ENCODE measurements around the gene KLF7. TPM values are rescaled to one million over a fixed set of nuclear protein-coding genes. Genes with fewer than 3 reads are reported as not detected.

KLF7 gene
- total RNA-seq (2014; rRNA removed; shearing (Covaris generic)) (0.08 TPM in 1 of 2 replicates, not detected in the other), total RNA-seq (2022) (0.35 TPM in 1 of 2 replicates, not detected in the other), Bru-seq, nascent RNA (percentile 14 among the genes with signal in this experiment), BruChase-seq, experiment 1, labeled RNA remaining after a 6-hour chase (percentile 11 among the genes with signal in this experiment), BruChase-seq, experiment 2, labeled RNA remaining after a 2-hour chase (percentile 17 among the genes with signal in this experiment)
- long read RNA-seq = 0 reads

DNA sequence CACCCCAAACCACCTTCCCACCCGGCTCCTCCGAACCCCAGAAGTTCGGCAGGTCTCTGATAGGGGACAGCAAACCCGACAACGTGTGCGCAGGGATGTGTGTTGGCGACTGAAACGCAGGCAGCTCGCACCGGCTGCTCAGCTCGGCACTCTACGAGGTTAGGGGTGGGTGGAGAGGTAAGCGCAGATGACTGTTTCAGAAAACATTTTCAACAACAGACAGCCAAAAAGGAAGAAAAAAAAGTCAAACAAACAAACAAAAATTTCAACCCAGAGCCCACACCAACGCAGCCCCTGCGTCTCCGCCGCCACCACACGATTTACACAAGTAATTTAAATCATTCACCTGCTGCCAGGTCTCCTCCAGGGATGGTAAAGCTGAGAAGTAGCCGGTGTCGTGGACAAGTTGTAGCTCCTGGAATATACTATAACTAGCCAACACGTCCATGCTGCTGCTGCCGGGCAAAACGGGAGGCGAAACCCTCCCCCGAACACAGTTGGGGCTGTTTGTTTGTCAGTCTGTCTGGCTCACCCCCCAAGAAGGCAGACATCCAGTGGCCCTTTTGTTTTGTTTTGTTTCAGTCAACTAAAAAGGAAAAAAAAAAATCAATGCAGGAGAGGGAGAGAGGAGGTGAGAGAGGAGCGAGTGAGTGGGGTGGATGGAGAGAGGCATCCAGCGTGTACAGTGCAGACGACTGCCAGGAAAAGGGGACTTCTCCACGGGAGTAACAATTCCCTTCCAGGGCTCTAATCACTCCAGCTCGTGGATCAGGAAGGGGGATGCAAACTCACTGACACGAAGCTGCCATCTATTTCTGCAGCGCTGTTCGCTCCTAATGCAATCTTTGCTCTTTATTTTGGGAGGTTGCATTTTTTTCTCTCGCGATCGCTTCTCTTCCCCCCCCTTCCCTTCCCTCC, at the start of gene KLF7:
Gene KLF7, minus strand, starts transcription at position 828 of the 918 bp plus-strand sequence. Its CDS starts 380 bp downstream, at position 448.
- Histone ChIP-seq H3K4me1 (ENCODE audit: insufficient read depth, low read length, poor library complexity, severe bottlenecking) (no peaks in the 10 kb centered on the region), H3K9me2 (ENCODE audit: insufficient read depth, low read length) (no peaks in the 10 kb centered on the region), H3K9me3 (ENCODE audit: low read length) (no peaks in the 10 kb centered on the region), H2AFZ (ENCODE audit: low read length) (no peak within 1 kb of the TSS), H3K36me3 (ENCODE audit: insufficient read depth, low read length) (no peaks in the 10 kb centered on the region), H4K20me1 (ENCODE audit: insufficient read depth, low read length) (no peaks in the 10 kb centered on the region), H3K27ac (ENCODE audit: low read depth, low read length, poor library complexity, severe bottlenecking) (no peak within 1 kb of the TSS), H3K4me3 (ENCODE audit: low read depth, low read length, poor library complexity, severe bottlenecking) (no peak within 1 kb of the TSS), H3K79me2 (ENCODE audit: insufficient read depth, low read depth, low read length) (no peaks in the 10 kb centered on the region), H3K4me2 (ENCODE audit: low read length) (no peak within 1 kb of the TSS)
- DNase-seq (ENCODE audit: low spot score) = no peak
- no peak for TF ChIP-seq EZH2phosphoT487 (IDR thresholded peaks at IDR 0.05; ENCODE audit: borderline replicate concordance, low read depth, low read length)
- TF ChIP-seq, protein P1, sequence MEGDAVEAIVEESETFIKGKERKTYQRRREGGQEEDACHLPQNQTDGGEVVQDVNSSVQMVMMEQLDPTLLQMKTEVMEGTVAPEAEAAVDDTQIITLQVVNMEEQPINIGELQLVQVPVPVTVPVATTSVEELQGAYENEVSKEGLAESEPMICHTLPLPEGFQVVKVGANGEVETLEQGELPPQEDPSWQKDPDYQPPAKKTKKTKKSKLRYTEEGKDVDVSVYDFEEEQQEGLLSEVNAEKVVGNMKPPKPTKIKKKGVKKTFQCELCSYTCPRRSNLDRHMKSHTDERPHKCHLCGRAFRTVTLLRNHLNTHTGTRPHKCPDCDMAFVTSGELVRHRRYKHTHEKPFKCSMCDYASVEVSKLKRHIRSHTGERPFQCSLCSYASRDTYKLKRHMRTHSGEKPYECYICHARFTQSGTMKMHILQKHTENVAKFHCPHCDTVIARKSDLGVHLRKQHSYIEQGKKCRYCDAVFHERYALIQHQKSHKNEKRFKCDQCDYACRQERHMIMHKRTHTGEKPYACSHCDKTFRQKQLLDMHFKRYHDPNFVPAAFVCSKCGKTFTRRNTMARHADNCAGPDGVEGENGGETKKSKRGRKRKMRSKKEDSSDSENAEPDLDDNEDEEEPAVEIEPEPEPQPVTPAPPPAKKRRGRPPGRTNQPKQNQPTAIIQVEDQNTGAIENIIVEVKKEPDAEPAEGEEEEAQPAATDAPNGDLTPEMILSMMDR (conservative IDR thresholded peaks at IDR 0.05; ENCODE audit: low read length) = no peak
- intact Hi-C loops (cut with micrococcal nuclease; ENCODE audit: unreplicated experiment) = no loop called here
- BruUV-seq (replicated peaks) = no TSS peak
- POLR2A ChIA-PET = interaction anchor here (0.8 kb wide), 1 partner anchor 167 kb away, joined by 3 read pairs; no protein-coding TSS in a partner anchor
- CTCF ChIA-PET (ENCODE audit: unreplicated experiment) = interaction anchor here (0.6 kb wide), 1 partner anchor 332 kb away, joined by 3 read pairs; no protein-coding TSS in a partner anchor

DNA sequence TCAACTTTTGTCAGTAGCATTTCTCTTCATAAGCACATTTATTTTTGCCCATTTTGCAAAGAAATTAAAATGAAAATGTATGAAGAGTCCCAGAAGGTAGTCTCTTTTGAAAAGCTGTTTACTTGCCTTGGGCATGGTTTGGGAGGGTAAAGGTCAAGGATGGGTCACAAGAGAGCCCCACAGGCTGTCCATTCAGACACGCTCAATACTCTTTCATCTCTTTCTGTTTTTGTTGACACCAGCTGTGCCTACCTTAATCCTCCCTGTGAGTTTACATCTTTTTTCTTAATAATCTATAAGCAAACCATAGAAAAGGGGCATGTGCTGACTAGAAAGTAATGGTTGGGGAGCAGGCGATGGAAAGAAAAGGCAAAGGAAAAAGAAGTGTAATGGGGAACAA, 49.6 kb upstream of the KLF7 start:
- TF ChIP-seq, protein P1 (conservative IDR thresholded peaks at IDR 0.05; ENCODE audit: low read length) = no peak
- TF ChIP-seq EZH2phosphoT487 (IDR thresholded peaks at IDR 0.05; ENCODE audit: borderline replicate concordance, low read depth, low read length) = no peak
- Histone ChIP-seq H3K9me2 (ENCODE audit: insufficient read depth, low read length) (no peaks in the 10 kb centered on the region), H4K20me1 (ENCODE audit: insufficient read depth, low read length) (no peaks in the 10 kb centered on the region), H3K4me3 (ENCODE audit: low read depth, low read length, poor library complexity, severe bottlenecking) (no peak overlapping the region), H3K9me3 (ENCODE audit: low read length) (no peaks in the 10 kb centered on the region), H3K27ac (ENCODE audit: low read depth, low read length, poor library complexity, severe bottlenecking) (no peak overlapping the region), H3K4me1 (ENCODE audit: insufficient read depth, low read length, poor library complexity, severe bottlenecking) (no peaks in the 10 kb centered on the region), H3K79me2 (ENCODE audit: insufficient read depth, low read depth, low read length) (no peaks in the 10 kb centered on the region), H3K4me2 (ENCODE audit: low read length) (no peak overlapping the region), H3K36me3 (ENCODE audit: insufficient read depth, low read length) (no peaks in the 10 kb centered on the region), H2AFZ (ENCODE audit: low read length) (no peak overlapping the region)
- ChIA-PET POLR2A (no interaction called here), CTCF (ENCODE audit: unreplicated experiment) (no interaction called here)
- no peak for DNase-seq (ENCODE audit: low spot score)
- BruUV-seq (replicated peaks) = no TSS peak
- intact Hi-C loops (cut with micrococcal nuclease; ENCODE audit: unreplicated experiment) = no loop called here
